Measurements from ENCODE around the gene AKAP12. TPM values are rescaled to one million over a fixed set of nuclear protein-coding genes. Genes with fewer than 3 reads are reported as not detected.
A peak's percentile ranks its signal among the peaks of the same experiment; 100 is the strongest.

Gene AKAP12
- total RNA-seq, 1 experiment from 2014 or later = 33.7 TPM

DNA sequence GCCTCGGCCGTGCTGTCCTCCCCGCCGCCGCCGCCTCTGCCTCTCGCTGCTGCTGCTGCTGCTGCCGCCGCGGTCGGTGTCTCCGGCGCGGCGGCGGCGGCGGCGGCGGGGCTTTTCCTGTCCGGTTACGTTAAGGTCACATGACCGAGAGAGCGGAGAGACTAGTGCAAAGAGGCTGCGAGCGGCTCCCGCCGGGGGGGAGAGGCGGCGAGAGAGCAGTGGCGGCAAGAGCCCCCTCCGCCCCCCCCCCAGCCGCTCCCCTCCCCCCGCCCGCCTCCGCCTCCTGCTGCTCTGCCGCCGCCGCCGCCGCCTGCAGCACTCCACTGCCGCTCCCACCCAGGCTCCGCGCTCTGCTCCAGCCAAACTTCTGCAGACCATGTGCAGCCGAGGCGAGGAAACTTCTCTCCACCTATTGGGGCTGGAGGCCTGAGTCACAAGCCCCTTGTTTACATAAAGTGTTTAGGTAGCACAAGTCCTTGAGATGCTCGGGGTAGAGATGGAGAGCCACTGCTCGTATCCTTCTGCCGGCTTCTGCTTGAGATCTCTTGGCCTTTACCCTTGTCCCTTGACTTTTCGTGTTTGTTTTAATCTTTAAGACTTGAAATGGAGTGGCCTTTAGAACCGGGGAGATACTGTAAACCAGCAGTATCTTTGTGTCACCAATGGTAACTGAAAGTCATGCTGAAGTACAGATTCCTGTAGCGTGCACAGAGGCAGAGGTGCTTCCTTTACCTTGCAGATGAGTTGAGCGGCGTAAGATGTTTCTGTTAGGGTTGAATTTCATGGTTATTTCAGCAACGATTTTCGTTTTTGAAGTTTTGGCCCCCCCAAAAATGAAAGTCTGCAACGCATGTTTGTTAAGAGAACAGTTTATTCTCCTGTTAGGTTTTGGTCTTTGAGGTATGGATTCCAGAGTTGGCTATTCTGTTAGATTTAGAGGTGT, 152.0 kb downstream of the AKAP12 start, which contains the start of gene ZBTB2:
Gene ZBTB2, minus strand, starts transcription at position 89 of the 943 bp plus-strand sequence. CDS start 17,922 bp downstream, outside the sequence.
- DNase-seq = peak; percentile 90
- Histone ChIP-seq H3K4me3 (ENCODE audit: insufficient read depth, low read depth, low read length) (peak within 1 kb of the TSS; percentile 93), H3K27me3 (ENCODE audit: control insufficient read depth, insufficient read depth, low read length) (no peaks in the 10 kb centered on the region), H3K36me3 (replicated peaks; ENCODE audit: control insufficient read depth, insufficient read depth, low read length) (no peaks in the 10 kb centered on the region; the same call in 1 of the 2 replicates)

DNA sequence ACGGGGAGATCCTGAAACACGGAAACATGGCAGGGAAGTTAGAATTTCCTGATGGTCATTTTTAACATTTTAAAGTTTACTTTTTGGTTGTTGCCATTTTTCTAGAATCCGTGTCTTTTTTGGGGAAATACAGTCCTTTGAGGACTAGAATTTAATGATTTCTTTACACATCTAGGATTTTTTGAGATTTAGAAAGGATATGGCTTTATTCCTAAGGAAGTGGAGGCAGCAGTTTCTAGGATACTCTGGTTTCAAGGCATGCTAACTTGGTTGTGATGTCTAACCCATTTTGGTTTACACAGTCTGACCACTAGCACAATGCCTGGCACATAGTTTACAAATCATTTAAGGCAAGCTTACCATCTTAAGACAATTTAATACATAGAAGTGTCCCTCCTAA, 152.7 kb downstream of the AKAP12 start:
- DNase-seq = no peak
- no peaks in the 10 kb centered on the region; the same call in 1 of the 2 replicates for H3K36me3 ChIP-seq (replicated peaks; ENCODE audit: control insufficient read depth, insufficient read depth, low read length)
- no peaks in the 10 kb centered on the region for H3K27me3 ChIP-seq (ENCODE audit: control insufficient read depth, insufficient read depth, low read length)
- peak overlapping the region; percentile 93 for H3K4me3 ChIP-seq (ENCODE audit: insufficient read depth, low read depth, low read length)

DNA sequence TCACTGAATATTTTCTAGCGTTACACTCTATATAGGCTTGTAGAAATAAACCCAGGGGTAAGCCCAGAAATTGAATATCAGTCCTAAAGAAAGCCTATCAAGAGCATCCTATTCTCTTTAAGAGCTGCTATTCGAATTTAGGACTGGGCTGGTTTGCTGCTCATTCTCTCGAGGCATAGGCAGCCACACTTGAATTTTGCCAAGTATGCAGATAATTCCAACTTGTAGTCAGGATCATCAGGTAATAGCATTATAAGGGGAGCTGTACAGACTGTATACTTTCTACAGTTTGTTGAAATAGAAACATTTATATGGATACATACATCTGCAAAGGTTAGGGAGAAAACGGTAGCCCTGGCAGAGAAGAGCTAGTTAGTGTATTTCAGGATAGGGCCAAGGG, 153.6 kb downstream of the AKAP12 start:
- H3K36me3 ChIP-seq (replicated peaks; ENCODE audit: control insufficient read depth, insufficient read depth, low read length) = peaks cover 1% of the 10 kb centered on the region; the same call in 1 of the 2 replicates
- no peak overlapping the region for H3K4me3 ChIP-seq (ENCODE audit: insufficient read depth, low read depth, low read length)
- DNase-seq = no peak
- no peaks in the 10 kb centered on the region for H3K27me3 ChIP-seq (ENCODE audit: control insufficient read depth, insufficient read depth, low read length)

DNA sequence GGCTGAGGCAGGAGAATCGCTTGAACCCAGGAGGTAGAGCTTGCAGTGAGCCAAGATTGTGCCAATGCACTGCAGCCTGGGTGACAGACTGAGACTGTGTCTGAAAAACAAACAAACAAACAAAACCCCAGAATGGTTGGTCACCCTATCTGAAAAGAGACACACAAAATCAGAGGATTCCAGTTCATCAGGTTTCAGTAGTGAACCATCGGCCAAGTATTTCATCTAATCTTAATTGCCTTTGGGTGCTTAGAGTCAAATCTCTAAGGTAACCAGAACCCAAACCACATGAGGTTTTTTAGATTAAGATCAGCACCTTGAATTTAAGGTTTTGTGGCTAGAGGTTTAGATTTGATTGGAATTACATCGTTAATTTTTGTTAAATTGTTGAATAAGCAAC, 159.9 kb downstream of the AKAP12 start:
- Histone ChIP-seq H3K27me3 (ENCODE audit: control insufficient read depth, insufficient read depth, low read length) (no peaks in the 10 kb centered on the region), H3K36me3 (replicated peaks; ENCODE audit: control insufficient read depth, insufficient read depth, low read length) (peaks cover 2% of the 10 kb centered on the region), H3K4me3 (ENCODE audit: insufficient read depth, low read depth, low read length) (no peak overlapping the region)
- no peak for DNase-seq

DNA sequence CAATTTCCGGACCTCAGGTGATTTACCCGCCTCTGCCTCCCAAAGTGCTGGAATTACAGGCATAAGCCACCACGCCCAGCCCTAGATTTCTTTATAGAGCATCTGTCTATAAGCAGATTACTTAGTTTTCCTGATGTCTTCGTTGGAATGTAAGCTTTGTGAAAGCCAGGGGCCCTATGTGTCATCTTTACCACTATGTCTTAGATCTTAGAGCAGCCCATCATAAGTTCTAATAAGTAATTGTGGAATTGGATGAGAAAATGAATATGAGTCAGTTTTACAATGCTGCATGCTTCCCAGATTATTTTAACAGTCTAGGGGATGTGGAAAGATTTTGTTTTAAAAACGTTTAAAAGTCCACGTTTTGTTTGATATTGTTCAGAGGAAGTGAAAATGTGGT, 160.7 kb downstream of the AKAP12 start:
- no peak for DNase-seq
- H3K27me3 ChIP-seq (ENCODE audit: control insufficient read depth, insufficient read depth, low read length) = no peaks in the 10 kb centered on the region
- H3K36me3 ChIP-seq (replicated peaks; ENCODE audit: control insufficient read depth, insufficient read depth, low read length) = peaks cover 2% of the 10 kb centered on the region
- H3K4me3 ChIP-seq (ENCODE audit: insufficient read depth, low read depth, low read length) = no peak overlapping the region

DNA sequence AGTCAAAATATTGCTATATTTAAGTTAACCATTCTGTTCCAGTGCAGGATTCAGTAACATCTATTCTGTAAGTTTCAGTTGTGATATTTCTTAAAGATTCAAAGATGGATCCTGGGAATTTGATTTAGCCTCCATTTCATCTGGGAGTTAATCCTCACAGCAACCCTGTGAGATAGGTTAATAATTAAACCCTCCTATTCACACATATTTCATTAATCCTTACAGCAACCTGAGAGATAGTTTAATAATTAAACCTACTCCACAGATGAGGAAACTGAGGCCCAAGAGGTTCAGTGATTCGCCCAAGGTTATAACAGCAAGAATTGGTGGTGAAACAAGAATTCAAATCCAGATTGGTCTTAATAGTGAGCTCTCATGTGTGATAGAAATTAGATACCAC, 162.5 kb downstream of the AKAP12 start:
- Histone ChIP-seq H3K36me3 (replicated peaks; ENCODE audit: control insufficient read depth, insufficient read depth, low read length) (peaks cover 2% of the 10 kb centered on the region), H3K27me3 (ENCODE audit: control insufficient read depth, insufficient read depth, low read length) (no peaks in the 10 kb centered on the region), H3K4me3 (ENCODE audit: insufficient read depth, low read depth, low read length) (no peak overlapping the region)
- DNase-seq = no peak

DNA sequence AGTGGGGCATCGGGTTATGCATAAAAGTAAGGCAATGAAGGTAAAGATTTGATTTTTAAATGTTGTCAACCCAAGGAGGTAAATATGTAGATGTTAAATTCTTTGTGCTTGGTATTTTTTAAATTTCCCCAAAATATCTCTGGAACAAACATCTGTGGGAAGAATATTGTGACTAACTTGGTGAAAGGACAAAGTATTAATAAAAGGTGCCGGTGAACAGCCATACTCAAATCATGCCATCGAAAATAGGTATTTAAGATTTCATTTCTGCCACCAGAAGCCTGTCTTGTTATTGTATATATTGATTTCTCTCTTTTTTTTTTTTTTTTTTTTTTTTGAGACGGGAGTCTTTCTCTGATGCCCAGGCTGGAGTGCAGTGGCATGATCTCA, 164.1 kb downstream of the AKAP12 start:
- no peak for DNase-seq
- Histone ChIP-seq H3K36me3 (replicated peaks; ENCODE audit: control insufficient read depth, insufficient read depth, low read length) (peaks cover 1% of the 10 kb centered on the region), H3K27me3 (ENCODE audit: control insufficient read depth, insufficient read depth, low read length) (no peaks in the 10 kb centered on the region), H3K4me3 (ENCODE audit: insufficient read depth, low read depth, low read length) (no peak overlapping the region)

Other genes with a start within 250 kb of the AKAP12 start
- 13.8 and 15.5 TPM in 2 replicates for gene ZBTB2, start 151.6 kb downstream of the AKAP12 start, total RNA-seq (2014; rRNA removed; shearing (Covaris generic))
- 22.6 and 26.5 TPM in 2 replicates for gene RMND1, start 212.2 kb downstream of the AKAP12 start, total RNA-seq (2014; rRNA removed; shearing (Covaris generic))

All from H7 (cell line).